Activated T-cell treated with anti-CD3 and anti-CD28 coated beads, Interleukin-2, amount 50 U/mL, for 48 hours (primary cell): ENCODE measurements around the gene EIF4E2.
"Not testable (repeated sequence)": the region's sequence is repeated elsewhere in the genome, so short reads cannot be mapped to it uniquely, and the experiment has no call there.

Source experiments
- DNase-seq, 2 experiments: peaks; one replicate each; pipeline ENCODE4 v3.0.0-alpha.2; 2020

Gene EIF4E2

DNA sequence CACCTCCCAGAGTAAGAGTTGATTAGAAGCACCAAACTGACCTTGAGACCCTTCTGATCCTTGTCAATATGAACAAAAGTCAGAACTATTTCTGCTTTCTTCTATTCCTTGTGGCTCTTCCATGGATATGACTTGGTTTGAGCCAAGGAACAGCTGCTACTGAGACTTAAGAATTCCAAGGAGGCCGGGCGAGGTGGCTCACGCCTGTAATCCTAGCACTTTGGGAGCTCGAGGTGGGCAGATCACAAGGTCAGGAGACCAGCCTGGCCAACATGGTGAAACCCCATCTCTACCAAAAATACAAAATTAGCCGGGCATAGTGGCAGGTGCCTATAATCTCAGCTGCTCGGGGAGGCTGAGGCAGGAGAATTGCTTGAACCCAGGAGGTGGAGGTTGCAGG, 20.0 kb downstream of the EIF4E2 start:
- not testable (repeated sequence) for DNase-seq

DNA sequence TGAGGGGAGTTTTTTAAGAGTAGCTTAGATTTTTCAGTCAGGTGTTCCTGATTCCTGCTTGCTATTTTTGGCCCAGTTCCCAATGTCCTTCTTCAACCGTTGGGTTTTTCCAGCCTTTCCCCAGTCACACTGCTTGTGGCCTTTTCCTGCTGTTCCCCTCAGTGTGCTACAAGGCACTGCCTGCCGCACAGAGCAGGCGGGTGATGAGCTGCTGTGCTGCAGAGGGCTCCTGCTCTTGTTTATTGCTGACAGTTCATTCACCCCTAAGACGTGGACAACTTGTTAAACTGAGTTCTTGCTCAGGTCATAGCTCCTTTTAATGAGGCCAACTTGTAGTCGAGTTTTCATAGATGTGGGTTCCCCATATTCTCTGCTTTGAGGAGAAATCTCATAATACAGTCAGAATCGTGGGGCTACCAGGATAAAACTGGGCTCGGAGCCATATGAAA, 20.6 kb downstream of the EIF4E2 start:
- DNase-seq = no peak

DNA sequence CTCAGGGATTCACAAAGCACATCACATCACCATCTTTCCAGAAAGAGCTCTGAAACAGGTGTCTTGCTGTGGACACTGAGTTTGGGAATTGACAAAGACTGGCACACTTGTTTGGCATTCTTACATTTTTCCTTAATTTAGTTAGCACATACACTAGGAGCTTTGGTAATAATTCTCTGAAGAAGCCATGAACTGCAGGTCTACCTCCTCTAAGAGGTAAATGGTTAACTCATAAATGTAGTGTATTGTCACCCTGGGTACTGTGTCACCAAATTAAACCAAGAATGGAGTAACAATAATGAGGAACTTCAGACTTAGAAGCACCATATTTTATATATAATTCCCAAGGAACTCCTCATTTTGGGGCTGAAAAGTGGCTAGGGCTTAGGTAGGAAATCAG, 22.6 kb downstream of the EIF4E2 start:
- no peak for DNase-seq

DNA sequence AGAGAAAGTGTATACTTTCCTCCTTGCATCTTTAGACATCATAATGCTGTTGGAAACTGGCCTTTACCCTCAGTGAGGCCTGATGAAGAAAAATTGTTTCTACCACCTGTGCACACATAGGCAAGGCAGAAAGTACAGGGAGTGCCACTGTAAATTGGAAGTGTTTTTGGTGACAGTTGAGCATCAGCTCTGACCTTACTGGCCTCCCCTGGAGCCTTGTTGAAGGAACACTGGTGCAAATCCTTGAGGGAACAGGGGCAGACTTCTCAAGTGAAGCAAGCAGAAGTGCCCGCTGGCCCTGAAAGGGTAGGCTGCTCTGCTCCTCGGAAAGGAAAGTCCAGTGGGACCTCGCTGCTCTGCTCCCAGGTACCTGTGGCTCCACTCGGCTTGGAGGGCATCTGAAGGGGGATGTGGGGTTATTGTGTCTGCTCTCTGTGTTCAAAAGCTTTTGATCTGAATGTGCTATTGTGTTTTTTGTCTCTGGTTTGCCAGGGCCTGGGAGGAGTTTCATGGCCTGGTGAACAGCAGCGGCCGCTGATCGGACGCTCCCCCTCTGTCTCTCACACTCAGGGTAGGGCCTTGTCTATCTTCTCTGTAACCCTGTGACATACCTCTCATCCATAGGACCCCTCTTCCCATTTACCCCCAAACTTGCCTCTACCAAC, 23.4 kb downstream of the EIF4E2 start:
- no peak for DNase-seq

DNA sequence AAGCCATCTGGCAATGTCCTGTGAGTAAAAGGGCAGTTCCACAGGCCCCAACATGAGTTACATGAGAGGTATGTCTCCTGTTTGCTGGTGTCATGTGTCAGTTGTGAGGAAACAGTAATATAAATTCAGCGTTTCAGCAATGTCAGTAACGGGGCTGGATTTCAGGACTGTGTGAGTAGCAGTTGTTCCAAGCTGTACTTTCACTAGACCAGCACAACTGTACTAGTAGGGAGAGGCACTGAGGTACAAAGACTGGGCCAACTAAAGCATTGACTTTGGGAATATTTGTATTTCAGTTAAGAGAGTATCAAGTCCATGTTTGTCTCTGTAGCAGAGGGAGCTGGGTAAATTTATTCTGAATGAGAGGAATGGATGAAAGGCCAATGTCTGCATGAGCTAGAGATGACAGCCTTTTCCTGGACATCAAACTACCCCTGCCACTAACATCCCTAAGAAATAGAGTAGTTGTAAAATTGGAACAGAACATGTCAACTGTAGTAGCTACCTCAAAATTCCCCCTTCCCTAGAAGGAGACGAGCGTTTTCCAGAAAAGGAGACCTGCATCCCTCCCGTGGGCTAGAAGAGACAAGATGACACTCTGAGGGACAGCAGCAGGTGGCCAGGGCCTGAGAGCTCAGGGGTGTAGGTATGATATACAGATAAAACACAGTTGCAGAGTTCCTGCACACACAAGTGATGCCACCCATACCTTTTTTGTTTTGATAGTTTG, 24.4 kb downstream of the EIF4E2 start:
- no peak for DNase-seq

DNA sequence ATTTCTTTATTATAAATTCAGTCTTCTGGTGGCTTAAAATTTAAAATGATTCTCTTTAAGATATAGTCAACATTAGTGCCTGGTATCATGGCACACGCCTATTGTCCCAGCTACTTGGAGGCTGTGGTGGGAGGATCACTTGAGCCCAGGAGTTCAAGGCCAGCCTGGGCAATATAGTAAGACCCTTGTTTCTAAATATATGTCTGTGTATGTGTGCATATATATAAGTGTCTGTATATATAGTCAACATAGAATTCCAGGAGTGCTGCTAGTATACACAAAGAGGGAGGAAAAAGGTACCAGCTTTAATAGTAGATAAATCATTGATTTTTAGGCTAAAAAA, 24.9 kb downstream of the EIF4E2 start:
- DNase-seq = no peak

DNA sequence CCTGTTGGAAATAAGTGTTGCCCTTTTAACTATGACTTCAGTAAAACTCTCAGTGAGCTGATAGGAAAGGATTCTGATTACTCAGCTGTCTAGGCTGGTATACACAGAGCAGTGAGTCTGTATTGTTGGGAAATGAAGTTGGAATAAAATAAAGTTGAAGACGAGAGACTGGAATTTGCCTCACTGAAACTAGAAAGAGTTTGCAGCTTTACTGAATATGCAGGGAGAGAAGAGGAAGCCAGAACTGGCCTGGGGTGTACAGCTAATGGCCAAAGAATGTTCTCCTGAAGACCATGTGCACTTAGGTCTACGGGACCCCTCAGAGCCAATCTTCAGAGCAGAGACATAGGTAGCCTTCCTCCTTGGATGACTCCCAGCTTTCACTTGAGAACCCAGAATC, 26.5 kb downstream of the EIF4E2 start:
- DNase-seq = no peak

DNA sequence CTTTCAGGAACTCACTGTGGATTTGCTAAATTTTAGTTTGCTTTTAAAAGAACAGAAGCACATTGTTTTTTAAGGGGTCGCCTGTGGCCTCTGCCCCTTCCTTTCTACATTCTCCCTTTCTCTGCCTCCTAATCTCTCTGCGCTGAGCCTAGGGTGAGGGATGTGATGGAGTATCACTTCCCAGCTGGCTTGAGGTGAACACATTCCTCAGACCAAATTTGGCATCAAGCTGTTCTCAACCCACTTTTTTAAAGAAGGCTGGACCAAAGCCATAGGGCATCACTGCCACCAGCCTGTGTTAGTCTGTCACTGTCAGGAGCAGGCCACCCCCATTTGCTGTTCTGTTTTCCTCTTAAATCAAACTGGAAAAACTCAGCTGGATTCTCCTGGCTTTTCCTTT, 27.4 kb downstream of the EIF4E2 start:
- no peak for DNase-seq

DNA sequence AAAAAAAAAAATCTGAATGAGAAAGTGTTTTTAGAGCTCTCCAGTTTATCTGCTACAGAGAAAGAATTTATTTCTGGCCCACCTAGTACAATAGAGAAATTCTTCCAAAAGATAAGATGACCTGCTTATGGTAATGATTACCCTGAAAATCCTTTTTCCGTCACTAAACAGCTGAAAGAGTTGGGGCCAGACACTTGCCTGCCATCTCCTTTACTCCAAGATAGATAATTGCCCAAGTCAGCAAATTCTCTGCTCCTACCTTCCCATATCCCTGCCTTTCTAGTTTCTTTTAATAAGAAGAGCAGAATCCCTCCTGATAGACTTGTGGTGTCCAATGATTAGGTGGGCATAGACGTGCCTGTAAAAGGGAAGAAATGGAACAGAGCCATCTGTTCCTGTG, 28.1 kb downstream of the EIF4E2 start:
- DNase-seq = no peak

DNA sequence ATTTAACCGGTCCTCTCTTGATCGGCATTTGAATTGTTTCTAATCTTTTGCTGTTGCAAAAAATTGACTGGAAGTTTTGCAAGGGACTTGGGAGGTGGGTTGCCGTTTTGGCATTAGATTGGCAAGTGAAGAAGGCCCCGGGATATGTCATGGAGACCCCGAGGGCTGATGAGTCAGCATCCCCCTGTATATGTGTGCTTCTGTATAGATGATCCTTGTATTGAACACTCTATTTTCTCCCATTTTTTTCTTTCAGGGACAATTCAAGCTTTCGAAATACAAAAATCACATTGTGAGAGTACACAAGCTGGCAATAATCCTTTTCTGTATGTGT, 30.1 kb downstream of the EIF4E2 start:
- DNase-seq = no peak

DNA sequence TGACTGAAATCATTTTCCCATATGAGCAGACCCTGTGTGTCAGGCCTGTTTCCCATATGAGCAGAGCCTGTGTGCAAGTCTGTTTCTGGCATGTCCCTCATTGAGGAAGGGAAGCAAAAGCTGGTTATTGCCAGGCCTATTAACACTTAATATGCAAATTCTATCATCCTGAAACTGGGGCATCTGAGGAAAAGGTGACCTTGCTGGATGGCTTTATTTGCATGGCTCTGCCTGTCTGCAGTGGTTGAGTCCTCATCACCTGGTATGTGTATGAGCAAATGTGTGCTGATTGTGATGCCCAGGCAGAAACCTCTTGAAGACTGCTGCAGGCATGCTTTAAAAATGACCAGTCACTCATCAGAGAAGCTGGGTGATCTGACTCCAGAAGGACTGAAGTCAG, 31.2 kb downstream of the EIF4E2 start:
- DNase-seq = no peak

DNA sequence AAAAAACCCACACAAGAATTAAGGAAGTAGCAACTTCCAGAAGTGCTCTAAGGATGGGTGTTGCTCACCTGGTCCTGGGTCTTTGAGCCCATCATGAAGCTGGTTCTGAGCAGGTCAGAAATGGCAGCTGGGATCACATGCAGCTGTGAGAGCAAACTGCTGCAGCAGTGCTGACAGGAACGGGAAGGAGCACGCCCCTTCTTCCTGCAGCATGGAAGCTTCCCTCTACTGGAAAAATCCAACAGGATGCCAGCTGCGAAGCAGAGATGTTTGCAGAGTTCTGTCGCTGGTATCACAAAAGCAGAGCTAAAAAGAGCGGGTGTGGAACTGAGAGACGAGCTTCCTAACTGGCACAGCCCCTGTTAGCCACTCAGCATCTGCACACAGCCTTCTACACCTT, 33.7 kb downstream of the EIF4E2 start:
- no peak for DNase-seq

DNA sequence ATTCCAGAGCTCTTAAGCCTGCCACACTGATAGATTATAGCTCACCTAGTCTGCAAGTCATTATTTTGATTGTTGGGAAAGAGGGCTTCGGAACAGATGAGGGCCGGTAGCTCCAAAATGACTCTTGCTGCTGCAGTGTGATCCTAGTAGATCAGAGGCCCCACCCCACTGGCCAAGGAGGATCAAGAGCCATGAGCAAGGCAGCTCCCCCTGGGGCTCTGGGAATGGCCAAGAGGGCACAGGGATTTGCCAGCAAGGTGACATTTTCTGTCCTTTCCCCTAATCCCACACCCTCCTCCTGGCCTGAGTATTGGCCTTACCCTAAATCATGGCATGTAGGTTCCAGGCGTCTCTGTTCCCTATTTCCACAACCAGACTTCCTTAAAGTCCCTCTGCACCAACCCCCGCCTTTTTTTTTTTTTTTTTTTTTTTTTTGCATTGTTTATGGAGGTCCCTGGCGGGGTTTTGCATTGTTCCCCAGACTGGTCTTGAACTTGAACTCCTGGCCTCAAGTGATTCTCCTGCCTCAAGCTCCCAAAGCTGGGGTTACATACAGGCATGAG, 36.5 kb downstream of the EIF4E2 start:
- DNase-seq = no peak

DNA sequence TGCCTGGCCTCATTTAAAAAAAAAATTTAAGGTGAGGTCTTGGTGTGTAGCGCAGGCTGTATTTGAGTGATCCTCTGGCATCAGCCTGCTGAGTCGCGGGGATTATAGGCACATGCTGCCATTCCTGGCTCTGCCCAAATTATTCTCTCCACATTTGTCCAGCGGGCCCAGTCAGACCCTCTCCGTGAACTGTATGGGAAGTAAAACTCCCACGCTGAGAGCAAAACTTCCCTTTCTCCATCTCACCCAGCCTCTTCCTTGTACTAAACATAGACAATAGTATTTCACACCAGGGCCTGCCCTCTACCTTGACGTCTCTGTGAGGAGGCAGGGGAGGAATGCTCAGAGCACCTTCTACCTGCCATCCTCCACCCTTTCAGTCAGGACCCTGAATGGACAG, 37.0 kb downstream of the EIF4E2 start:
- no peak for DNase-seq

DNA sequence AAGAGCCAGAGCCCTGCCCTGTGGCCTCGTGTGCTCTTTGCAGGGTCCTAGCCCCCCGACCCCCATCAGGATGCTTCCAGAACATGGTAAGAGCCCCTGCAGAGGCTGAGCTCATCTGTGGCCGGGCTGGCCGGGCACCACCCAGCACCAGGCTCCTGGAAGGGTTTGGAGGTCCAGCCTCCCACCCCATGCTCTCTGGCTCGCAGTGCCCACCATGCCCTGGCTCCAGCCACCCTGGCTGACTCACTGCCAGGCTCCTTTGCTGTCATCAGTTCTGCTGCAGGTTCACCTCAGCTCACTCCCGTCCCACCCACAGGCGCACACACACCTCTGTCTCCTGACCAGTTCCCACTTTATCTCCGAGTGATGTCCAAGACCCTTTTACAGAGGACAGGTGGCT, 37.5 kb downstream of the EIF4E2 start:
- no peak for DNase-seq

DNA sequence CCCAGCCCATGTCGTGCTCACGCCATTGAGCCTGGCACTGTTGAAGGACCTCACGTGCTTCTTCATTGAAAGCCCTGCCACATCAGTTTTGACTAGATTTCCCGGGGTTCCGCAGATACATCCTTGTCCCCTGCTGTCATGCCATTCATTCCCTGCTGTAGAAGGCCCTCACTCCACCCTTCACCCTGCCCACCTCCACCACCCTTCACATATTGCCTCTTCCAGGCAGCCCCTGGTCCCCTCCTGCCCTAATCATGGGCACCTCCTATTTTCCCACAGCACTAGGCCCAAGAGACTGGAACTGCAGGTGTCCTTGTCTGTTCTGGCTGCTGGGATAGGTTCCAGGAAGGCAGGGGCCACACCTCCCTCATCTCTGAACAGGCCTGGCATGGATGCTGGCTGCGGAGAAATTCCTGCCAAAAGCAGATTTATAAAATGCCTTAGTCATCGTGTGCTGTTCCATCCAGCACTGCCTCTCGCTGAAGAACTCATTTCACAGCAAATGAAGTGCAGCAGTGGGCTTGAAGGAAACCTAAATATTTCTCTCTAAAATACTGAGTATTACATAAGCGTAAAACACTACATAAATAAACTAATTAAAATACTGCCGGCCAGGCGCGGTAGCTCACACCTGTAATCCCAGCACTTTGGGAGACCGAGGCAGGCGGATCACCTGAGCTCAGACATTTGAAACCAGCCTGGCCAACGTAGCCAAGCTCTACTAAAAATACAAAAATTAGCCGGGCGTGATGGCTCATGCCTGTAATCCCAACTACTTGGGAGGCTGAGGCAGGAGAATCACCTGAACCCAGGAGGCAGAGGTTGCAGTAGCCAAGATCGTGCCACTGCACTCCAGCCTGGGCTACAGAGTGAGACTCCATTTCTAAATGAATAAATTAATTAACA, 38.4 kb downstream of the EIF4E2 start:
- no peak for DNase-seq

DNA sequence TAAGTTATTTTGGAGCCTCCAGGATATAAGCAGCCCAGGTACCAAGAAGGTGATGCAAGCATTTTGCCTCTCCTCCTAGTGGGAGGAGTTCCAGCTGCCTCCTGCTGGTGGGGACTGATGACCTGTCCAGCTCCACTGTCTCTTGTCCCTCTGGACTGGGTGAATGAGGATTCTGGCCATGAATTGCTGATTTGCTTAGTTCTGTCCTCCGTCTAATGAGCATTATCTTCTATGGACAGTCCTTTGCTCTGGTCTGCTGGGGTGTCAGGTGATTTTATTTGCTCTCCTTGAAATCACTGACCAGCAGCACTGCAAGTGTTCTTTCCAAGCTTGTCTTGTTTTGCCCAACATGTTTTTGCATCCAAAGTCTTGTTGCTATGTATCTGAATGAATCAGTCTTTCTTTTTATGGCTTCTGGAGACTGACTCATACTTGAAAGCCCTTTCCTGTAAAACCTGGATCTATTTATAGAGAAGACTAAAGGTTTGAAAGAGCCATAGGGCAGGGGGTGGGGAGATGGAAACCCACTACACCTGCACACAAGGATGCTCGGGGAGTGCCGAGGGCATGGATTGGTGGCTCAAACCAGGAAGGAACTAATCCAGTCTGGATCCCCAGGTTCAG, 42.4 kb downstream of the EIF4E2 start:
- no peak for DNase-seq

DNA sequence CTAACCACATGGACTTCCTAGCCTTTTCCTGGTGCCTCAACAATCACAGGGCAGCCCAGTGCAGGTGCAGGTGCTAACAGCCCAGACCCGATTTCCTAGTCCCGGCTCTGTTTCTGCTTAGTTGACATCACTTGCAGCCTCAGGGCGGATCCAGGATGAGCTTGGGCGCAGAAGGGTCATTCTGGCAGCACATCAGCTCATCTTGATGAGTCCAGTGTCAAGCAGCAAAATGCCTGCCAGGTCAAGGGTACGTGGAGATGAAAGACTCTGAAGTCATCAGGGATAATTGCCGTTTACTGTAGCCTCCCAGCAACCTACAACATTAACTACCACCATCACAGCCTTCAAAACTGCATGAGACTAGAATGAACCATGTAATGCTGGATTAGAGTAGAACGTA, 43.5 kb downstream of the EIF4E2 start:
- no peak for DNase-seq

DNA sequence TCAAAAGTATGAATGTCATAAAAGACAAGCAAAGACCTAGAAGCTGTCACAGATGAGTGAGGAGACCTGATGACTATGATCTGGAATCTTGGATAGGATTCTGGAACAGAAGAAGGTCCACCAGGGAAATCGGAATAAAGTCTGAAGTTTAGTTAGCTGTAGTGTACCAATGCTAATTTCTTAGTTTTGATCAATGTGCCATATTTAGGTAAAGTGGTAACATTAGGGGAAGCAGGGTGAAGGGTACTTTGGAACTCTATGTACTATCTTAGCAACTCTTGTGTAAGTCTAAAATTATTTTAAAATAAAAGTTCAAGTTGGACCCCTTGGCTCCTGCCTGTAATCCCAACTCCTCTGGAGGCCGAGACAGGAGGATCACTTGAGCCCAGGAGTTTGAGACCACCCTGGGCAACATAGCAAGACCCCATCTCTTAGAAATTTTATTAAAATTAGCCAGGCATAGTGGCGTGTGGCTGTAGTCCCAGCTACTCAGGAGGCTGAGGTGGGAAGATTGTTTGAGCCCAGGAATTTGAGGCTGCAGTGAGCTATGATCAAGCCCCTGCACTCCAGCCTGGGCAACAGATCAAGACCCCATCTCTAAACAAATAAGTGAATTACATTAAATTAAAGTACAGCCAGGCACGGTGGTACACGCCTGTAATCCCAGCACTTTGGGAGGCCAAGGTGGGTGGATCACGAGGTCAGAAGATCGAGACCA, 47.0 kb downstream of the EIF4E2 start:
- no peak for DNase-seq

DNA sequence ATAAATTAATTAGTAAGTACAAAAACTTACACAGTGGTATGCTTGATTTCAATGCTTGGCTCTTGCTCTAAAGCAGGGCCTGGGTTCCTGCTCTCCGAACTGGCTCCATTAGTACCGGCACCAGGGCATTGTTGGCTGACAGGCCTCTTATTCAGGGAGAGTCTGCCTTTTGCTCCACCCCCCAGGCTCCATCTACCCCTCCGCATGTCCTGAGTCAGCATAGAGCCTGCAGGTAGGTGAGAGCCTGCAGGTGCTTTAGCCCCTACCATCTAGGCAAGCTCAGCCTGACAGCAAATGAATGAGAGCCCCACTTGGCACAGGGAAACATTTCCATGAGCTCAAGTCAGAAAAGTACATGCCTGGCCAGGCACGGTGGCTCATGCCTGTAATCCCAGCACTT, 47.8 kb downstream of the EIF4E2 start:
- DNase-seq = no peak

DNA sequence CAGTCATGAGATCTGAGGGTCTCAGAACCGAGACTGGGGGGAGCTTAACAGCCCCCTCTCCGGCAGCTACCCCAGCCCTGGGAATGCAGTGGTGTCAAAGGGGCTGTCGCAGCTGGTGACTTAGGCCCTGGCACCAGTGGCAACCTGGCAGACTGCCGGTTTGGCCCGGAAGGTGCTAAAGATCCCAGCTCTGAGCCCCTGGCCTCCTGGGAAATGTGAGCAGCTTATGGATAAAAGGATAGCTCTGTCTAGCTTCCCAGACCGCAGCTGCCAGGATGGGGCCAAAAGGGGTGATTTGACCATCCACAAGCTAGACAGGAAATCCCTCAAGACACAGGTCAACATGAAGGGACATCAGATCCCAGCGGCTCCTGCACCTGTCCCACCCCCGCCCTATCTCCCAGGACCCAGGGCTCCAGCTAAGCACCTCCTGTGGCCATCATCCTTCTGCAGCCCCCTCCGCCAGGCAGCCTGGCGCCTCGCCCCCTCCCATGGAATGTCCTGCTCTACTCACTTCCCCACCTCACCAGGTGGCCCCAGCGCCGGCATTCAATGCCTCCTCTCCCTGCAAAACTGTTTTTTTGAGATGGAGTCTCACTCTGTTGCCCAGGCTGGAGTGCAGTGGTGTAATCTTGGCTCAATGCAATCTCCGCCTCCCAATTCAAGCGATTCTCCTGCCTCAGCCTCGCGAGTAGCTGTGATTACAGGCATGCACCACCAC, 49.7 kb downstream of the EIF4E2 start:
- no peak for DNase-seq

DNA sequence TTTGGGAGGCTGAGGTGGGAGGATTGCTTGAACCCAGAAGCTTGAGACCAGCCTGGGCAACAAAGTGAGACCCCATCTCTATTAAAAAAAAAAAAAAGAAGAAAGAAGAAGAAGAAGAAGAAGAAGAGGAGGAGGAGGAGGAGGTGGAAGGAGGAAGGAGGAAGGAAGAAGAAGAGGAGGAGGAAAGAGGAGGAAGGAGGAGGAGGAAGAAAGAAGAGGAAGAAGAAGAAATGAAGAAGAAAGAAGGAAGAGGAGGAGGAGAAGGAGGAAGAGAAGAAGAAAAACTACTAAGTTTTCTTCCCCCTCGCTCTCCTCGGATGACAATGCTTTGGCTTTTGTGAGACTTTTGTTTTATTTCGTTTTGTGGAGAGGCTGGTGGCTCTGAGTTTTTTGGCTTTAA, 52.8 kb downstream of the EIF4E2 start:
- no peak for DNase-seq
